Lower leg skin (tissue), 4 donors: Measurements from ENCODE around the gene ZNF561. TPM values are rescaled to one million over a fixed set of nuclear protein-coding genes. Genes with fewer than 3 reads are reported as not detected.
"Not testable (repeated sequence)": the region's sequence is repeated elsewhere in the genome, so short reads cannot be mapped to it uniquely, and the experiment has no call there.

Source experiments
- DNase-seq, 2 donors: peaks; one replicate each; pipeline ENCODE4 v3.0.0-alpha.2; 2019; ENCODE audit warnings: low spot score in 2 of 2
- H3K4me3 ChIP-seq: fragments of 200-600 bp; sonication (generic); 2 replicates; pipeline ENCODE4 v1.5.1; 2017; ENCODE audit warnings: mild to moderate bottlenecking, low read depth; ENCODE audit not compliant: poor library complexity, severe bottlenecking
- CTCF ChIP-seq, 3 donors: fragments of 450-650 bp; IDR thresholded peaks; one replicate each; pipeline ENCODE4 v1.5.1; 2016; ENCODE audit warnings: antibody characterized with exemption in 3 of 3, mild to moderate bottlenecking in 3 of 3, moderate library complexity in 2 of 3
- POLR2A ChIP-seq, 2 donors: fragments of 450-650 bp; IDR thresholded peaks; one replicate each; pipeline ENCODE4 v1.6.1; 2016 to 2017; ENCODE audit warnings: antibody characterized with exemption in 2 of 2, mild to moderate bottlenecking in 1 of 2, moderate library complexity in 1 of 2
- WGBS, 2 donors: methylation state at CpG; one replicate each; pipeline ENCODE4 v1.1.5; 2018; 5-methylcytosine and 5-hydroxymethylcytosine counted together
- intact Hi-C: fragments of 100-400 bp; cut with DNase I; formaldehyde crosslinking; loops from one replicate; pipeline ENCODE4 v1.15.0; 2023; ENCODE audit warnings: low total_unique reads
- total RNA-seq, 4 donors: library from RNA; depleted of rRNA; stranded (reverse); fragments of >200 nt; gene quantifications; one replicate each; pipeline ENCODE4 v1.1.0, GENCODE V29; 2016

The ZNF561 gene
- 10 to 100 TPM; 31.3 to 55.0 (median 40.7) TPM for total RNA-seq

GRCh38 chr19:9621156-9622037 lies at the start of gene ZNF561:
TSS of gene ZNF561 (minus strand) at chr19:9621232. CDS start at chr19:9619456, 1,776 bp downstream.
- 0 to 1% methylated on average over 33 of the region's 33 CpGs for WGBS, 2 donors
- DNase-seq, result peak; percentile 78 to 97
- H3K4me3 ChIP-seq, result peak within 1 kb of the TSS; percentile 83
- intact Hi-C loops, result no loop called here
- no peak for TF ChIP-seq POLR2A (IDR thresholded peaks at IDR 0.05)
- no peak for TF ChIP-seq CTCF (IDR thresholded peaks at IDR 0.05)

GRCh38 chr19:9668544-9668943 lies 47.5 kb upstream of the ZNF561 start:
- 97 to 100% methylated on average over 2 of the region's 2 CpGs for WGBS, 2 donors
- intact Hi-C loops, result no loop called here
- no peak overlapping the region for H3K4me3 ChIP-seq
- no peak for DNase-seq
- no peak for TF ChIP-seq CTCF (IDR thresholded peaks at IDR 0.05)
- TF ChIP-seq POLR2A (IDR thresholded peaks at IDR 0.05), result no peak

GRCh38 chr19:9667898-9668297 lies 46.9 kb upstream of the ZNF561 start:
- WGBS, 2 donors, result 85 to 91% methylated on average over 3 of the region's 3 CpGs
- peak in 1 of 2 donors; percentile 21 for DNase-seq
- no peak overlapping the region for H3K4me3 ChIP-seq
- intact Hi-C loops, result no loop called here
- TF ChIP-seq CTCF (IDR thresholded peaks at IDR 0.05), result no peak
- no peak for TF ChIP-seq POLR2A (IDR thresholded peaks at IDR 0.05)

- peak in 1 of 2 donors; percentile 8 for DNase-seq
- intact Hi-C loops, result no loop called here
- 89 to 97% methylated on average over 2 of the region's 2 CpGs for WGBS, 2 donors
- no peak for TF ChIP-seq POLR2A (IDR thresholded peaks at IDR 0.05)
- no peak overlapping the region for H3K4me3 ChIP-seq
These were observed 37.7 kb upstream of the ZNF561 start for GRCh38 chr19:9658769-9659168.

- intact Hi-C loops, H3K4me3 ChIP-seq, DNase-seq: not testable (repeated sequence)
- WGBS, 2 donors, result 96 to 97% methylated on average over 5 of the region's 5 CpGs
These were observed 32.1 kb upstream of the ZNF561 start for GRCh38 chr19:9653066-9653555.

- 95 to 98% methylated on average over 3 of the region's 3 CpGs for WGBS, 2 donors
- DNase-seq, intact Hi-C loops, H3K4me3 ChIP-seq: not testable (repeated sequence)
These were observed 30.4 kb upstream of the ZNF561 start for GRCh38 chr19:9651464-9651863.

GRCh38 chr19:9650345-9650744 lies 29.3 kb upstream of the ZNF561 start:
- WGBS, 2 donors, result 89 to 91% methylated on average over 5 of the region's 5 CpGs
- DNase-seq, result no peak
- no peak overlapping the region for H3K4me3 ChIP-seq
- intact Hi-C loops, result no loop called here
- TF ChIP-seq CTCF (IDR thresholded peaks at IDR 0.05) (no peak), POLR2A (IDR thresholded peaks at IDR 0.05) (no peak)
